HG02759 (cell line): ENCODE data around the gene RAB11FIP4.

Experiments
- ATAC-seq: cut with Tn5 transposase; IDR thresholded peaks from one replicate; pipeline ENCODE4 v1.9.1; 2021; ENCODE audit warnings: mild to moderate bottlenecking, moderate library complexity; ENCODE audit not compliant: unreplicated experiment

The RAB11FIP4 gene

GRCh38 chr17:31453896-31454295 lies 62.4 kb downstream of the RAB11FIP4 start:
- ATAC-seq, result no peak

- no peak for ATAC-seq
These were observed 65.3 kb downstream of the RAB11FIP4 start for GRCh38 chr17:31456814-31457213.

GRCh38 chr17:31457391-31458234 lies 66.1 kb downstream of the RAB11FIP4 start:
- ATAC-seq, result no peak

GRCh38 chr17:31458829-31459228 lies 67.4 kb downstream of the RAB11FIP4 start:
- ATAC-seq, result no peak

- ATAC-seq, result no peak
These were observed 68.2 kb downstream of the RAB11FIP4 start for GRCh38 chr17:31459716-31460115.

GRCh38 chr17:31460226-31460721 lies 68.8 kb downstream of the RAB11FIP4 start:
- ATAC-seq, result no peak

- no peak for ATAC-seq
These were observed 69.8 kb downstream of the RAB11FIP4 start for GRCh38 chr17:31461227-31461810.

GRCh38 chr17:31462261-31462660 lies 70.8 kb downstream of the RAB11FIP4 start:
- no peak for ATAC-seq

GRCh38 chr17:31466096-31466760 lies 74.8 kb downstream of the RAB11FIP4 start:
- ATAC-seq, result no peak

GRCh38 chr17:31467502-31468256 lies 76.2 kb downstream of the RAB11FIP4 start:
- ATAC-seq, result no peak

GRCh38 chr17:31469959-31470358 lies 78.5 kb downstream of the RAB11FIP4 start:
- no peak for ATAC-seq

GRCh38 chr17:31470592-31470991 lies 79.1 kb downstream of the RAB11FIP4 start:
- no peak for ATAC-seq

GRCh38 chr17:31472137-31472536 lies 80.7 kb downstream of the RAB11FIP4 start:
- no peak for ATAC-seq

GRCh38 chr17:31475378-31476162 lies 84.1 kb downstream of the RAB11FIP4 start:
- no peak for ATAC-seq

- ATAC-seq, result no peak
These were observed 85.3 kb downstream of the RAB11FIP4 start for GRCh38 chr17:31476525-31477416.

GRCh38 chr17:31477417-31478055 lies 86.1 kb downstream of the RAB11FIP4 start:
- no peak for ATAC-seq

- no peak for ATAC-seq
These were observed 87.6 kb downstream of the RAB11FIP4 start for GRCh38 chr17:31479062-31479408.

- no peak for ATAC-seq
These were observed 88.0 kb downstream of the RAB11FIP4 start for GRCh38 chr17:31479524-31479923.

- no peak for ATAC-seq
These were observed 88.6 kb downstream of the RAB11FIP4 start for GRCh38 chr17:31480067-31480466.
